NCI-H446 treated with DMSO at 0.1 percent for 48 hours (cell line): ENCODE results near the gene MCAM.

Experiments used
- DNase-seq: peaks from one replicate; lab custom pipeline; 2025; lab: John Stamatoyannopoulos, UW

Gene MCAM

GRCh38 chr11:119307219-119307618, 9.7 kb downstream of the MCAM start:
- DNase-seq, result no peak

GRCh38 chr11:119306373-119306890, 10.5 kb downstream of the MCAM start:
- no peak for DNase-seq

GRCh38 chr11:119305556-119306372, 11.2 kb downstream of the MCAM start:
- no peak for DNase-seq

GRCh38 chr11:119303227-119303718, 13.7 kb downstream of the MCAM start:
- no peak for DNase-seq

GRCh38 chr11:119300198-119300964, 16.5 kb downstream of the MCAM start:
- DNase-seq, result no peak

GRCh38 chr11:119299416-119299815, 17.5 kb downstream of the MCAM start:
- no peak for DNase-seq

GRCh38 chr11:119298726-119299125, 18.2 kb downstream of the MCAM start:
- no peak for DNase-seq

GRCh38 chr11:119297938-119298337, 19.0 kb downstream of the MCAM start:
- DNase-seq, result no peak

GRCh38 chr11:119295178-119295577, 21.8 kb downstream of the MCAM start:
- no peak for DNase-seq

GRCh38 chr11:119293461-119293860, 23.5 kb downstream of the MCAM start:
- no peak for DNase-seq

GRCh38 chr11:119290894-119291497, 25.9 kb downstream of the MCAM start:
- DNase-seq, result no peak

GRCh38 chr11:119288219-119288618, 28.7 kb downstream of the MCAM start:
- no peak for DNase-seq

- DNase-seq, result no peak
Measured at GRCh38 chr11:119285431-119285830, 31.5 kb downstream of the MCAM start.

- DNase-seq, result peak; percentile 1
Measured at GRCh38 chr11:119284344-119285157, 32.4 kb downstream of the MCAM start.

- no peak for DNase-seq
Measured at GRCh38 chr11:119282495-119282894, 34.4 kb downstream of the MCAM start.

GRCh38 chr11:119277660-119278059, 39.3 kb downstream of the MCAM start:
- DNase-seq, result no peak

- DNase-seq, result no peak
Measured at GRCh38 chr11:119273721-119274120, 43.2 kb downstream of the MCAM start.

- DNase-seq, result no peak
Measured at GRCh38 chr11:119267645-119268044, 49.3 kb downstream of the MCAM start.

GRCh38 chr11:119266517-119267255, 50.2 kb downstream of the MCAM start:
- DNase-seq, result no peak

- DNase-seq, result no peak
Measured at GRCh38 chr11:119266063-119266462, 50.9 kb downstream of the MCAM start.
